Type B pancreatic cell (in vitro differentiated cells): ENCODE measurements around the gene TGFBR1. TPM values are rescaled to one million over a fixed set of nuclear protein-coding genes. Genes with fewer than 3 reads are reported as not detected.

Experiments
- DNase-seq: peaks from one replicate; pipeline ENCODE4 v3.0.0; 2021; ENCODE audit warnings: mixed read lengths; ENCODE audit not compliant: unreplicated experiment; ENCODE audit errors: extremely low spot score
- H3K27ac Mint-ChIP-seq: 2 replicates; pipeline ENCODE4 v1.8.0; 2021; ENCODE audit warnings: mild to moderate bottlenecking, mixed read lengths
- H3K27me3 Mint-ChIP-seq: 2 replicates; pipeline ENCODE4 v1.8.0; 2021; ENCODE audit warnings: mixed read lengths
- H3K36me3 Mint-ChIP-seq: 2 replicates; pipeline ENCODE4 v1.8.0; 2021; ENCODE audit warnings: mixed read lengths
- H3K4me1 Mint-ChIP-seq: one replicate; pipeline ENCODE4 v1.8.0; 2021; ENCODE audit warnings: mixed read lengths; ENCODE audit not compliant: unreplicated experiment
- H3K4me3 Mint-ChIP-seq: 2 replicates; pipeline ENCODE4 v1.8.0; 2021; ENCODE audit warnings: mild to moderate bottlenecking, mixed read lengths
- H3K9me3 Mint-ChIP-seq: 2 replicates; pipeline ENCODE4 v1.8.0; 2021; ENCODE audit warnings: mixed read lengths
- CTCF ChIP-seq: fragments of 200-600 bp; sonication (generic); conservative IDR thresholded peaks from 2 replicates; pipeline ENCODE4 v1.5.0; 2021; ENCODE audit warnings: antibody characterized with exemption, mild to moderate bottlenecking
- total RNA-seq: library from RNA; stranded (reverse); gene quantifications from 2 replicates; pipeline ENCODE4 v1.2.1, GENCODE V29; 2021; ENCODE audit warnings: low replicate concordance

TGFBR1 gene
- total RNA-seq, 1 donor from 2014 or later, result 88.1 TPM

GRCh38 chr9:99058964-99059921 is 45.7 kb upstream of the TGFBR1 start:
- no peaks in the 10 kb centered on the region for H3K36me3 Mint-ChIP-seq
- H3K4me3 Mint-ChIP-seq, result no peak overlapping the region
- H3K27me3 Mint-ChIP-seq, result peaks cover 6% of the 10 kb centered on the region
- no peaks in the 10 kb centered on the region for H3K4me1 Mint-ChIP-seq
- no peak overlapping the region for H3K27ac Mint-ChIP-seq
- no peak for TF ChIP-seq CTCF
- no peaks in the 10 kb centered on the region for H3K9me3 Mint-ChIP-seq
- no peak for DNase-seq

GRCh38 chr9:99060621-99061020 is 44.3 kb upstream of the TGFBR1 start:
- Mint-ChIP-seq H3K27me3 (peaks cover 6% of the 10 kb centered on the region), H3K9me3 (no peaks in the 10 kb centered on the region), H3K4me1 (no peaks in the 10 kb centered on the region), H3K36me3 (no peaks in the 10 kb centered on the region), H3K4me3 (no peak overlapping the region), H3K27ac (no peak overlapping the region)
- no peak for DNase-seq
- TF ChIP-seq CTCF, result no peak

GRCh38 chr9:99062549-99062948 is 42.4 kb upstream of the TGFBR1 start:
- Mint-ChIP-seq H3K27me3 (peaks cover 6% of the 10 kb centered on the region), H3K4me1 (no peaks in the 10 kb centered on the region), H3K36me3 (no peaks in the 10 kb centered on the region), H3K4me3 (no peak overlapping the region), H3K27ac (no peak overlapping the region), H3K9me3 (no peaks in the 10 kb centered on the region)
- no peak for TF ChIP-seq CTCF
- DNase-seq, result no peak

GRCh38 chr9:99063522-99063921 is 41.4 kb upstream of the TGFBR1 start:
- TF ChIP-seq CTCF, result no peak
- Mint-ChIP-seq H3K36me3 (no peaks in the 10 kb centered on the region), H3K4me3 (no peak overlapping the region), H3K27me3 (peaks cover 3% of the 10 kb centered on the region), H3K4me1 (no peaks in the 10 kb centered on the region), H3K9me3 (no peaks in the 10 kb centered on the region), H3K27ac (no peak overlapping the region)
- DNase-seq, result no peak

GRCh38 chr9:99066571-99066970 is 38.3 kb upstream of the TGFBR1 start:
- no peak for DNase-seq
- Mint-ChIP-seq H3K9me3 (no peaks in the 10 kb centered on the region), H3K36me3 (no peaks in the 10 kb centered on the region), H3K27me3 (peaks cover 3% of the 10 kb centered on the region), H3K4me3 (no peak overlapping the region), H3K27ac (no peak overlapping the region), H3K4me1 (peaks cover 6% of the 10 kb centered on the region)
- TF ChIP-seq CTCF, result no peak
